ENCODE results near the gene DSCAML1.

DSCAML1 gene

DNA sequence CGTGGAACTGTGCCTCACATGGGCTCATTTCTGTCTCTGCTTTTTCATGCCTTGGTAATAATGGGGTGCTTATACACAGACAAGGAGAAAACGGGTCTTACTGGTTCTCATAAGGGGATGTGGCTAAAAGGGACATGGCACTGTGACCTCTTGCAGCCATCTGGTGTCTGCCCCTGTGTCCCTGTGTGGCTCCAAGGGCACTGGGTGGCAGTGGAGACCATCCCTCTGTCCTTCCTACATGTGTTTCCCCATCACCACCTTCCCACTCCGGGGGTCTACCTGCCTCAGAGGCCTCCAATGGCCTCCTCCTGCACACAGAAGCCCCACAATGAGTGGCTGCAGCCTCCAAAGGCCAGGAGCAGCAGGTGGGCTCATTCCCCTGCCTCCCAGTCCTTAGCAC lies 248.1 kb downstream of the DSCAML1 start:
- TF ChIP-seq, protein P1, sequence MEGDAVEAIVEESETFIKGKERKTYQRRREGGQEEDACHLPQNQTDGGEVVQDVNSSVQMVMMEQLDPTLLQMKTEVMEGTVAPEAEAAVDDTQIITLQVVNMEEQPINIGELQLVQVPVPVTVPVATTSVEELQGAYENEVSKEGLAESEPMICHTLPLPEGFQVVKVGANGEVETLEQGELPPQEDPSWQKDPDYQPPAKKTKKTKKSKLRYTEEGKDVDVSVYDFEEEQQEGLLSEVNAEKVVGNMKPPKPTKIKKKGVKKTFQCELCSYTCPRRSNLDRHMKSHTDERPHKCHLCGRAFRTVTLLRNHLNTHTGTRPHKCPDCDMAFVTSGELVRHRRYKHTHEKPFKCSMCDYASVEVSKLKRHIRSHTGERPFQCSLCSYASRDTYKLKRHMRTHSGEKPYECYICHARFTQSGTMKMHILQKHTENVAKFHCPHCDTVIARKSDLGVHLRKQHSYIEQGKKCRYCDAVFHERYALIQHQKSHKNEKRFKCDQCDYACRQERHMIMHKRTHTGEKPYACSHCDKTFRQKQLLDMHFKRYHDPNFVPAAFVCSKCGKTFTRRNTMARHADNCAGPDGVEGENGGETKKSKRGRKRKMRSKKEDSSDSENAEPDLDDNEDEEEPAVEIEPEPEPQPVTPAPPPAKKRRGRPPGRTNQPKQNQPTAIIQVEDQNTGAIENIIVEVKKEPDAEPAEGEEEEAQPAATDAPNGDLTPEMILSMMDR (IDR thresholded peaks at IDR 0.05; ENCODE audit: insufficient read depth, low read depth, low read length, missing control alignments) = no peak
- no peak overlapping the region for H3K4me3 ChIP-seq (ENCODE audit: low read depth, low read length)
- DNase-seq (ENCODE audit: low read depth) = no peak

DNA sequence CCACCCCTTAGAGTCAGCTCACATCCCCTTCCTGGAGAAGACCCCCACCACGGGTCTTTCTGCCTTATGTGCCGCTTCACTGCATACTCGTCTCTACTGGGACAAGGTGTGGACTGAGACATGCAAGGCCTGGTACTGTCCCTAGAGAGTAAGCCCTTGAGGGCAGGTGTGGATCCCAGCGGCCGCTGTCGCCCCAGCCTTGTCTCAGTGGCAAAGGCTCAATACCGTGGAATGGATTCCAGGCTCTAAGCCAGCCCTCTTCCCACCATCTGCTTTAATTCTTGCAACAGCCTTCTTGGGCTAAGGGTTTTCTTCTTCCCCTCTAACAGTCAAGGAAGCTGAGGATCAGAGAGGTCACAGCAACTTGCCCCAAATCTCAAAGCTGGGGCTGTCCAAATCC lies 249.1 kb downstream of the DSCAML1 start:
- DNase-seq (ENCODE audit: low read depth) = no peak
- H3K4me3 ChIP-seq (ENCODE audit: low read depth, low read length) = no peak overlapping the region
- TF ChIP-seq, protein P1 (IDR thresholded peaks at IDR 0.05; ENCODE audit: insufficient read depth, low read depth, low read length, missing control alignments) = no peak

DNA sequence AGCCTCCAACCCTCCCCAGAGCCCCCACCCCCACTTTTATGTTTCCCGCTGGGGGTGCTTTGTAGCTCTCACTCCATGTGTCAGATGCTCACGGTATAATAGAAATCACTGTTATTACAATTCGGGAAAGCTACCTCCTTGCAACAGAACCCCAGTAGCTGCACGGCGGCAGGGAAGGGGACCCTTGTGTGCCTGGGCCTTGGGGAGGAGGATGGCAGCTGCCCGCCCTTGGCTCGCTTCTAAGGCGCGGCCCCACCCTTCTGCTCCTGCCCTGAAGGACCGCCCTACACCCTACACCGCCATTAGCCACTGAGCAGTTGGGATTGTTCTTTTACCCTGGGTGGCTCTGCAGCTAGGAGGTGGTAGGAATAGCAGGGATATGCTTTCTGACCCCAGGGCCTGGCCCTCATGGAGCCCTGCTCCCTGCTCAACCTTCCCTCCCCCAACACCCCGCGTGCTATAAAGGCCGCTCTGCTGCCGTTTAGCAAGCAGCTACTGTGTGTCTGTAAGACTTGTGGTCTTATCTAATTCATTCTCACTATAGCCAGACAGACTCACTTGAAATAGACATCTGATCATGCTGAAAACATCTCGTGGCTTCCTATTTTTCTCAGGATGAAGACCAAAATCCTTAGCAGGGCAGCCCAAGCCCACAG lies 249.7 kb downstream of the DSCAML1 start:
- no peak overlapping the region for H3K4me3 ChIP-seq (ENCODE audit: low read depth, low read length)
- TF ChIP-seq, protein P1 (IDR thresholded peaks at IDR 0.05; ENCODE audit: insufficient read depth, low read depth, low read length, missing control alignments) = no peak
- no peak for DNase-seq (ENCODE audit: low read depth)

DNA sequence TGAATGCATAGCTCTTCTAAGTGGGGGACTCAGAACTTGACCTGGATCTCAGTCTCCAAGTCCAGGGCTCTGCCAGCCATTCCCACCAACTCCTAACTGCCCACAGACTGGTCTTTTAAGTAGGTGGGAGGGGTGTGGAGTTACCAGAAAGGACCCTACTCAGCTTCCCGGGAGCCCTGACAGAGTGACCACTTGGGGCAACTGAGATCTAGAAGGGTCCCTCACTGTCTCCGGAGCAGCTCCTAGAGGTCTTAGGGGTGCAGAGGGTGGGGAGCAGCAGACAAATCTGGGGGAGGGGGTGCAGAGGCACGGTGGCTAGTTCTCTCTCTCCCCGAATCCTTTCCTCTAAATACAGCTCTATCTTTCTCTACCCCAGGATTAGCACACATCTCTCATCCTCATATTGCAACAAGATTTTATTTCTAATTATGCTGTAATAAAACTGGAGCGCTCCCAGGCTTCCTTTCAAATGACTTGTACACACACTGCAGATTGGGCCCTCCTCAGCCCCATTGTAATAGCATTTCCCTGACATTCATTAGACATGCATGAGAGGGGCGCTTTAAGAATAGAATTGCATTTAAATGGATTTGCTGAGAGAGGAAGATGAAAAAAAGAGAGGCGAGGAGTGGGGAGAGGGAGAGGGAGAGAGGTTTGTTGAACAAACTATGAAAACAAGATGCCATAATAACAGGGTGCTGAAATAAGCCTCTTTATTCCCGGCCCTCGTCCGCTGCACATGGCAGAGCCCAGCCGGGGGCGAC lies 250.4 kb downstream of the DSCAML1 start:
- no peak overlapping the region for H3K4me3 ChIP-seq (ENCODE audit: low read depth, low read length)
- DNase-seq (ENCODE audit: low read depth) = no peak
- TF ChIP-seq, protein P1 (IDR thresholded peaks at IDR 0.05; ENCODE audit: insufficient read depth, low read depth, low read length, missing control alignments) = no peak

DNA sequence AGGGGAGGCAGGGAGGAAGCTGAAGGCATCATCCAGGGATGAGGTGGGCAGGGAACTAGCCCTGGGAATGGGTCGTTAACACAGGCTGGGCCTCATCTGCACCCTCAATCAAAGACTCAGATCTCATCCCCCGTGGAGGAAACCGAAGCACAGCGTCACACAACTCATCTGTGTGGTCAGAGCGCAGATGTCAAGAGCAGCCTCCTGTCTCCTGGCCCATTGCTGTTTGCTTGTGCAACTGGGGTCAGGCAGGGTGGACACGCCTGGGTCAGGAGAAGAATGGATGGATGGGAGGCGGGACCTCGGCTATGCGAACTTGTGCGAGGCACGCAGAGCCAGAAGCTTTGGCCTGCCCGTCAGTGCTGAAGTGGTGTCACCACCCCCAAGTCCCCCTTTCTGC lies 251.3 kb downstream of the DSCAML1 start:
- TF ChIP-seq, protein P1 (IDR thresholded peaks at IDR 0.05; ENCODE audit: insufficient read depth, low read depth, low read length, missing control alignments) = no peak
- no peak overlapping the region for H3K4me3 ChIP-seq (ENCODE audit: low read depth, low read length)
- DNase-seq (ENCODE audit: low read depth) = no peak

DNA sequence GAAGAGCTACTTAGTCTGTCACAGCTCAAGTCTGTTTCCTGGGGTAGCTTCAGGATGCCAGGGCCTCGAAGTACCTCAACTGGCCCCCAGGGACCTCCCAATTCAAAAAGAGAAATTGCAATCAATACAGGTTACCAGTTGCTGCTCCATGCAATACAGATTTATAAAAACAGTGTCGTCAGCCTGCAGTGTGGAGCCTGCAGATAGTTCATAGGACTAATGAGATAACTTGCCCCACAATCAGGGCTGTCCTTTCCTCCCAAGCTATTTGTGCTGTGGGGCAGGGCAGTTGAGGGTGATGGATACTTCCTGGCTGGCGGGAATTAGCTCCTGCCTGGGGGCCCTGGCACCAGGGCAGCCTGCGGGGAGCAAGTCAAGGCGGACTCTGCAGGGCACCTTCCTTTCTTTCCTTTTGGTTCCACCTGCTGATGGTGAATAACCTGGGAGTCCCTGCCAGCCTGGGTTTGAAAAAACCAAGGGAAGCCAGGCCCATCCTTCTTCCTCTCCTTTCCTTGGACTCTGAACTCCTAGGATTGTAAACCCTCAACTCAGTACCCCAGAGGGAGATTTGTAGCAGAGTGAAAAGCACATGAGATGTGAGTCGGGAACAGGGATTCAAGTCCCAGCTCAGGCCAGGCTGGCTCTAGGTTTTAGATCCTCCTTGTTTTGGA lies 252.8 kb downstream of the DSCAML1 start:
- TF ChIP-seq, protein P1 (IDR thresholded peaks at IDR 0.05; ENCODE audit: insufficient read depth, low read depth, low read length, missing control alignments) = no peak

More for the DNA sequence above, 252.8 kb downstream of the DSCAML1 start:
- no peak for DNase-seq (ENCODE audit: low read depth)
- no peak overlapping the region for H3K4me3 ChIP-seq (ENCODE audit: low read depth, low read length)

Measured in GM12865 (cell line).